ENCODE measurements around the gene TMEM273.

The TMEM273 gene

DNA sequence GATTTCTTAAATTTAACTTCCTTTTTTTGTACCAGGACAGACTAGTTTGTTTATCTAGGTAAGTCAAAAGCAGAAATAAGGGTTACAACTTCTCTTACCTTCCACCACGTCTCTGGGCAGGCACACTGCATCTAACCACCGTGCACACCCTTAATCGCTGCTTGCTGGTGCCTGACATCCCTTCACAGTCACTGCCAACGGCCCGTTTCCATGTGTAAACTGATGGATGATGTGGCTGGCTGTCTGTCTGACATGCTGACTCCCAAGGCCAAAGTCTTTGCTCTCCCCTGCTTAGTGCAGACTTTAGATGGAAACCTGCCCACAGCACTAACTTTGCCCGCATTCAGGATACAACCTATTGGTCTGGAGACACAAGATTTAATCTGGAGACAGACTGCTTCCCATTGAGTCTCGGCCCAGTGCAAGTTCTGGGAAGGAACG is 1.1 kb downstream of the TMEM273 start:
- no peak for TF ChIP-seq EZH2 (IDR thresholded peaks at IDR 0.05; ENCODE audit: borderline replicate concordance, low read length)
- Histone ChIP-seq H3K9me3 (ENCODE audit: low read length) (no peaks in the 10 kb centered on the region), H3K79me2 (ENCODE audit: insufficient read depth, low read length) (no peaks in the 10 kb centered on the region), H3K9me2 (ENCODE audit: low read depth, low read length) (no peaks in the 10 kb centered on the region), H3K9ac (ENCODE audit: low read length) (no peak overlapping the region), H2AFZ (ENCODE audit: low read length) (no peak overlapping the region), H3K27ac (ENCODE audit: low read depth, low read length, poor library complexity, severe bottlenecking) (no peak overlapping the region), H3K4me3 (ENCODE audit: low read depth, low read length, poor library complexity, severe bottlenecking) (no peak overlapping the region), H3F3A (ENCODE audit: insufficient read depth, low read length) (no peaks in the 10 kb centered on the region), H3K36me3 (ENCODE audit: insufficient read depth, low read length) (no peaks in the 10 kb centered on the region), H3K4me1 (ENCODE audit: insufficient read depth, low read length, severe bottlenecking) (peaks cover 7% of the 10 kb centered on the region), H3K4me2 (ENCODE audit: low read length) (no peak overlapping the region), H3K27me3 (ENCODE audit: insufficient read depth, low read length) (no peaks in the 10 kb centered on the region; the same call in 1 of the 2 replicates), H4K20me1 (ENCODE audit: insufficient read depth, low read length) (no peaks in the 10 kb centered on the region; the same call in 1 of the 2 replicates)

DNA sequence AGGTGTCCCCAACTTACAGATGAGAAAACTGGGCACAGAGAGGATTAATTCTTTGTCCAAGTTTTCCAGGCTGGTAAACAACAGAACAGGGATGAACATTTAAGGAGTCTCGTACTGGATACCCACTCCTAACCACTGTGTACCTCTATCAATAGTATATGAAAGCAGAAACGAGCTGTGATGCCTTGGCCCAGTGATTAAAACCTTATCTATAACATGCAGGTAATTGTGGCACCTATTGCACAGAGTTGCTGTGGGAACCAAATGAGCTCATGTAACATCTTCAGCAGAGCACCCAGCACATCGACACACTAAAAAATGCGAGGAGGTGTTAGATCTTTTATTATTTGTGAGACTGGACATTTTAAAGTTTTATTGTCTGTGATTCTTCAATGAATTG is 1.6 kb downstream of the TMEM273 start:
- Histone ChIP-seq H4K20me1 (ENCODE audit: insufficient read depth, low read length) (no peaks in the 10 kb centered on the region; the same call in 1 of the 2 replicates), H3K4me3 (ENCODE audit: low read depth, low read length, poor library complexity, severe bottlenecking) (no peak overlapping the region), H3K27ac (ENCODE audit: low read depth, low read length, poor library complexity, severe bottlenecking) (no peak overlapping the region), H3K27me3 (ENCODE audit: insufficient read depth, low read length) (no peaks in the 10 kb centered on the region; the same call in 1 of the 2 replicates), H3K4me1 (ENCODE audit: insufficient read depth, low read length, severe bottlenecking) (peaks cover 7% of the 10 kb centered on the region), H3K9ac (ENCODE audit: low read length) (no peak overlapping the region), H3K9me3 (ENCODE audit: low read length) (no peaks in the 10 kb centered on the region), H3K4me2 (ENCODE audit: low read length) (no peak overlapping the region), H3K36me3 (ENCODE audit: insufficient read depth, low read length) (no peaks in the 10 kb centered on the region), H3K79me2 (ENCODE audit: insufficient read depth, low read length) (no peaks in the 10 kb centered on the region), H3F3A (ENCODE audit: insufficient read depth, low read length) (no peaks in the 10 kb centered on the region), H3K9me2 (ENCODE audit: low read depth, low read length) (no peaks in the 10 kb centered on the region), H2AFZ (ENCODE audit: low read length) (no peak overlapping the region)
- TF ChIP-seq EZH2 (IDR thresholded peaks at IDR 0.05; ENCODE audit: borderline replicate concordance, low read length) = no peak

DNA sequence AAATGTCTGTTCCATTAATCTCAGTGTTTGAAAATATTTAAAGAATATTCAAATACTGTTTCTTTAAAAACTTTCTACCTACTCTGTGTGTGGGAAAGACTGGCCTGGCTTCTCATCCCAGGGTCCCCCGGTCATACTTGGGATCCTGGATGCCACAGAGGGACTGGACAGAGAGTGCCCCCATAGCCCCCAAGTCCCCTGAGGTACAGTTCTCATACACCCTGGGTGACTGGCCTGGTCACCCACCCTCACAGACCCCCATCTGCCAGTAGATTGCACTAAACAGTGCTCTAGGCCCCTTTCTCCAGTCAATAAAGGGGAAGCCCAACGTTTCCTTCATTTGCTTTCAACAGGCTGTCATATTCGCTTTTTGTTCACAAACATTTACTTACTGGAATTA is 3.0 kb downstream of the TMEM273 start:
- H3K9me3 ChIP-seq (ENCODE audit: low read length) = no peaks in the 10 kb centered on the region
- no peaks in the 10 kb centered on the region for H3K9me2 ChIP-seq (ENCODE audit: low read depth, low read length)
- no peaks in the 10 kb centered on the region for H4K20me1 ChIP-seq (ENCODE audit: insufficient read depth, low read length)
- no peaks in the 10 kb centered on the region for H3K79me2 ChIP-seq (ENCODE audit: insufficient read depth, low read length)
- no peak overlapping the region for H3K4me2 ChIP-seq (ENCODE audit: low read length)
- no peak overlapping the region for H2AFZ ChIP-seq (ENCODE audit: low read length)
- TF ChIP-seq, protein P1, sequence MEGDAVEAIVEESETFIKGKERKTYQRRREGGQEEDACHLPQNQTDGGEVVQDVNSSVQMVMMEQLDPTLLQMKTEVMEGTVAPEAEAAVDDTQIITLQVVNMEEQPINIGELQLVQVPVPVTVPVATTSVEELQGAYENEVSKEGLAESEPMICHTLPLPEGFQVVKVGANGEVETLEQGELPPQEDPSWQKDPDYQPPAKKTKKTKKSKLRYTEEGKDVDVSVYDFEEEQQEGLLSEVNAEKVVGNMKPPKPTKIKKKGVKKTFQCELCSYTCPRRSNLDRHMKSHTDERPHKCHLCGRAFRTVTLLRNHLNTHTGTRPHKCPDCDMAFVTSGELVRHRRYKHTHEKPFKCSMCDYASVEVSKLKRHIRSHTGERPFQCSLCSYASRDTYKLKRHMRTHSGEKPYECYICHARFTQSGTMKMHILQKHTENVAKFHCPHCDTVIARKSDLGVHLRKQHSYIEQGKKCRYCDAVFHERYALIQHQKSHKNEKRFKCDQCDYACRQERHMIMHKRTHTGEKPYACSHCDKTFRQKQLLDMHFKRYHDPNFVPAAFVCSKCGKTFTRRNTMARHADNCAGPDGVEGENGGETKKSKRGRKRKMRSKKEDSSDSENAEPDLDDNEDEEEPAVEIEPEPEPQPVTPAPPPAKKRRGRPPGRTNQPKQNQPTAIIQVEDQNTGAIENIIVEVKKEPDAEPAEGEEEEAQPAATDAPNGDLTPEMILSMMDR (IDR thresholded peaks at IDR 0.05; ENCODE audit: low read length) = no peak
- TF ChIP-seq EZH2 (IDR thresholded peaks at IDR 0.05; ENCODE audit: borderline replicate concordance, low read length) = no peak
- H3K4me1 ChIP-seq (ENCODE audit: insufficient read depth, low read length, severe bottlenecking) = peaks cover 7% of the 10 kb centered on the region
- no peaks in the 10 kb centered on the region for H3F3A ChIP-seq (ENCODE audit: insufficient read depth, low read length)
- H3K4me3 ChIP-seq (ENCODE audit: low read depth, low read length, poor library complexity, severe bottlenecking) = no peak overlapping the region
- H3K36me3 ChIP-seq (ENCODE audit: insufficient read depth, low read length) = no peaks in the 10 kb centered on the region
- H3K27ac ChIP-seq (ENCODE audit: low read depth, low read length, poor library complexity, severe bottlenecking) = no peak overlapping the region
- H3K9ac ChIP-seq (ENCODE audit: low read length) = no peak overlapping the region
- no peaks in the 10 kb centered on the region; the same call in 1 of the 2 replicates for H3K27me3 ChIP-seq (ENCODE audit: insufficient read depth, low read length)

DNA sequence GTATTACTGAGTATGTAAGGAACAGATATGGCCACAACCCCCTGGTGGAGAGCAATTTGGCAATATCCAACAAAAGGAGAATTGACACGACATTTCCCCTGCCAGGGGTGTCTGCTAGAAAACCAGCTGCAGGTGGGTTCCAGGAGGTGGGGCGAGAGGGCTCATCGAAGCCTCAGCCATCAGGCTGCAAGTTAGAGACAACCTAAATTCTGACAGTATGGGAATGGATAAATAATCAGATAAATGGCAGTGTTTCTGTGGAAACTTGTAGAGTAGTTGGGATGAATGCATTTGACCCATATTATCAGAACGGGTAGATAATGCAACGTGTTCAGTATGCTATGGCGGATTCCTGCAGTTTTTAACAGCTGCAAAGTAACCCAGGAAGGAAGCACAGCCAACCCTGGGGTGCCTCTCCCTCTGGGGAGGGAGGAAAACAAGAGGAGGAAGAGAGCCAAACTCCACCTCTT is 3.5 kb downstream of the TMEM273 start:
- Histone ChIP-seq H3K27me3 (ENCODE audit: insufficient read depth, low read length) (no peaks in the 10 kb centered on the region), H3F3A (ENCODE audit: insufficient read depth, low read length) (no peaks in the 10 kb centered on the region), H2AFZ (ENCODE audit: low read length) (no peak overlapping the region), H3K4me2 (ENCODE audit: low read length) (no peak overlapping the region), H3K4me1 (ENCODE audit: insufficient read depth, low read length, severe bottlenecking) (peaks cover 7% of the 10 kb centered on the region), H3K27ac (ENCODE audit: low read depth, low read length, poor library complexity, severe bottlenecking) (no peak overlapping the region), H3K4me3 (ENCODE audit: low read depth, low read length, poor library complexity, severe bottlenecking) (no peak overlapping the region), H3K9ac (ENCODE audit: low read length) (no peak overlapping the region), H3K36me3 (ENCODE audit: insufficient read depth, low read length) (no peaks in the 10 kb centered on the region), H3K9me2 (ENCODE audit: low read depth, low read length) (no peaks in the 10 kb centered on the region), H3K9me3 (ENCODE audit: low read length) (no peaks in the 10 kb centered on the region), H3K79me2 (ENCODE audit: insufficient read depth, low read length) (no peaks in the 10 kb centered on the region), H4K20me1 (ENCODE audit: insufficient read depth, low read length) (no peaks in the 10 kb centered on the region)
- no peak for TF ChIP-seq EZH2 (IDR thresholded peaks at IDR 0.05; ENCODE audit: borderline replicate concordance, low read length)
- TF ChIP-seq, protein P1 (IDR thresholded peaks at IDR 0.05; ENCODE audit: low read length) = no peak

All from OCI-LY1 (cell line).